GM12801 (cell line): ENCODE measurements around the gene RPAP3.

Source experiments
- TF ChIP-seq, protein P1 (sequence below): IDR thresholded peaks from one replicate; pipeline ENCODE4 v1.5.1; 2011; ENCODE audit warnings: control low read depth; ENCODE audit not compliant: insufficient read length; ENCODE audit errors: extremely low read depth

The RPAP3 gene

GRCh38 chr12:47617476-47617875 lies 88.4 kb downstream of the RPAP3 start:
- TF ChIP-seq, protein P1, sequence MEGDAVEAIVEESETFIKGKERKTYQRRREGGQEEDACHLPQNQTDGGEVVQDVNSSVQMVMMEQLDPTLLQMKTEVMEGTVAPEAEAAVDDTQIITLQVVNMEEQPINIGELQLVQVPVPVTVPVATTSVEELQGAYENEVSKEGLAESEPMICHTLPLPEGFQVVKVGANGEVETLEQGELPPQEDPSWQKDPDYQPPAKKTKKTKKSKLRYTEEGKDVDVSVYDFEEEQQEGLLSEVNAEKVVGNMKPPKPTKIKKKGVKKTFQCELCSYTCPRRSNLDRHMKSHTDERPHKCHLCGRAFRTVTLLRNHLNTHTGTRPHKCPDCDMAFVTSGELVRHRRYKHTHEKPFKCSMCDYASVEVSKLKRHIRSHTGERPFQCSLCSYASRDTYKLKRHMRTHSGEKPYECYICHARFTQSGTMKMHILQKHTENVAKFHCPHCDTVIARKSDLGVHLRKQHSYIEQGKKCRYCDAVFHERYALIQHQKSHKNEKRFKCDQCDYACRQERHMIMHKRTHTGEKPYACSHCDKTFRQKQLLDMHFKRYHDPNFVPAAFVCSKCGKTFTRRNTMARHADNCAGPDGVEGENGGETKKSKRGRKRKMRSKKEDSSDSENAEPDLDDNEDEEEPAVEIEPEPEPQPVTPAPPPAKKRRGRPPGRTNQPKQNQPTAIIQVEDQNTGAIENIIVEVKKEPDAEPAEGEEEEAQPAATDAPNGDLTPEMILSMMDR: no peak

- TF ChIP-seq, protein P1: no peak
Measured at GRCh38 chr12:47616440-47616839, 89.4 kb downstream of the RPAP3 start.

- TF ChIP-seq, protein P1: no peak
Measured at GRCh38 chr12:47615711-47616110, 90.1 kb downstream of the RPAP3 start.

DNA sequence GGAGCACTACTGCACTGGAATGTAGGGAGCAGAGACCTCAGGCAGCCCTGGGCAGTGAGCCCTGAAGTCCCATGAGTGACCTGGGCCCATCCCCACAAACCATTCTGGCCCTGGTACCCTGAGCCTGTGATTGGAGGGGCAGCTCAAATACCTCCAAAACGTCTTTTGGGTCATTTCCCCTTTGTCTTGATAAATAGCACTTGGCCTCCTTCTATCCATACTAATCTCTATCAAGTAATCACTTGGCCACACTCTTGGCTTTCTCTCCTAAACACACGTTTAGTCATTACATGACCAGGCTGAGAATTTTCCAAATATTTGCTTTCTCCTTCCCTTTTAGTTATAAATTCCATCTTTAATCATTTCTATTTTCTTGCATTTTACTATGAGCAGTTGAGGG lies 91.3 kb downstream of the RPAP3 start:
- TF ChIP-seq, protein P1: no peak

GRCh38 chr12:47612953-47613352 lies 92.9 kb downstream of the RPAP3 start:
- TF ChIP-seq, protein P1: no peak

DNA sequence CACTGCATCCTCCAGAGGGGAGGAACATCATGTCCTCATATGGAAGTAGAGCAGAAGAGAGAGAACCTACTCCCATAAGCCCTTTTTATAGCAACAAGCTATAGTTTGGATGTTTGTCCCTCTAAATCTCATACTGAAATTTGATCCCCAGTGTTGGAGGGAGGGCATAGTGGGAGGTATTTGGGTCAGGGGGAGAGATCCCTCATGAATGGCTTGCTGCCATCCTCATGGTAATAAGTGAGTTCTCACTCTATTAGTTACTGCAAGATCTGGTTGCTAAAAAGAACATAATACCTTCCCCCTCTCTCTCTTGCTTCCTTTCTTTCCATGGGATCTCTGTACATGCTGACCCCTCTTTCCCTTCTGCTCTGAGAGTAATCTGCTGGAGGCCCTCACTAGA lies 93.9 kb downstream of the RPAP3 start:
- TF ChIP-seq, protein P1: no peak
